Keratinocyte (primary cell): ENCODE results near the gene RB1.

Experiments
- CTCF ChIP-seq, 3 experiments: IDR thresholded peaks in 1 of 3; conservative IDR thresholded peaks in 1 of 3; optimal IDR thresholded peaks in 1 of 3; 2 replicates in 2 of 3; 3 replicates in 1 of 3; pipeline versions ENCODE3 to v1.5.1; 2011; ENCODE audit warnings: low read length in 3 of 3, mild to moderate bottlenecking in 3 of 3, moderate library complexity in 2 of 3, control low read depth in 1 of 3, inconsistent platforms in 1 of 3; ENCODE audit not compliant: insufficient read depth in 2 of 3; ENCODE audit errors: extremely low read depth in 1 of 3
- EZH2 ChIP-seq: IDR thresholded peaks from one replicate; pipeline ENCODE4 v1.6.1; 2012; ENCODE audit warnings: inconsistent platforms, mild to moderate bottlenecking, low read length, moderate library complexity

GRCh38 chr13:48268019-48268418 is 35.5 kb upstream of the RB1 start:
- TF ChIP-seq CTCF (optimal IDR thresholded peaks at IDR 0.05 in 1 of 3, IDR thresholded peaks at IDR 0.05 in 1 of 3, conservative IDR thresholded peaks at IDR 0.05 in 1 of 3; ENCODE audit: extremely low read depth in 1 of 3, insufficient read depth in 2 of 3, low read length in 3 of 3) (no peak), EZH2 (no peak)
